22Rv1 (cell line): ENCODE measurements around the gene LRRC30.

Source experiments
- ZFX ChIP-seq: fragments of 450-650 bp; IDR thresholded peaks from 2 replicates; pipeline ENCODE4 v1.6.1; 2017; ENCODE audit warnings: antibody characterized with exemption, borderline replicate concordance
- TF ChIP-seq, protein P1 (sequence below): fragments of 450-650 bp; IDR thresholded peaks from 2 replicates; pipeline ENCODE4 v1.5.1; 2017; ENCODE audit warnings: mild to moderate bottlenecking

DNA sequence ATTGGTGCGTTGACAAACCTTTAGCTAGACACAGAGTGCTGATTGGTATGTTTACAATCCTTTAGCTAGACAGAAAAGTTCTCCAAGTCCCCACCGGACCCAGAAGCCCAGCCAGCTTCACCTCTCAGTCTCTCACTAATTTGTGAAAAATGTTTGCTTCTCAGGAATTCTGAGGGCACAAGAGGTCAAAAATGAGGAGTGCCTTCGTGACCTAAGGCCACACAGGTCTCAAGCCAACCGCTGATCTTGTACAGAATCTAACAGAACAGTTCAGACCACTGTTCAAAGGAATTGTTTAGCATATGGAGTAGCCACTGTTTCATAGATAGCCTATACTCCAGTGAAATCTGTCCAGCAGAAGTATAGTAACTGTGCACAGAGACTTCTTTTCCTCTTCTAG lies 29.8 kb upstream of the LRRC30 start:
- TF ChIP-seq, protein P1, sequence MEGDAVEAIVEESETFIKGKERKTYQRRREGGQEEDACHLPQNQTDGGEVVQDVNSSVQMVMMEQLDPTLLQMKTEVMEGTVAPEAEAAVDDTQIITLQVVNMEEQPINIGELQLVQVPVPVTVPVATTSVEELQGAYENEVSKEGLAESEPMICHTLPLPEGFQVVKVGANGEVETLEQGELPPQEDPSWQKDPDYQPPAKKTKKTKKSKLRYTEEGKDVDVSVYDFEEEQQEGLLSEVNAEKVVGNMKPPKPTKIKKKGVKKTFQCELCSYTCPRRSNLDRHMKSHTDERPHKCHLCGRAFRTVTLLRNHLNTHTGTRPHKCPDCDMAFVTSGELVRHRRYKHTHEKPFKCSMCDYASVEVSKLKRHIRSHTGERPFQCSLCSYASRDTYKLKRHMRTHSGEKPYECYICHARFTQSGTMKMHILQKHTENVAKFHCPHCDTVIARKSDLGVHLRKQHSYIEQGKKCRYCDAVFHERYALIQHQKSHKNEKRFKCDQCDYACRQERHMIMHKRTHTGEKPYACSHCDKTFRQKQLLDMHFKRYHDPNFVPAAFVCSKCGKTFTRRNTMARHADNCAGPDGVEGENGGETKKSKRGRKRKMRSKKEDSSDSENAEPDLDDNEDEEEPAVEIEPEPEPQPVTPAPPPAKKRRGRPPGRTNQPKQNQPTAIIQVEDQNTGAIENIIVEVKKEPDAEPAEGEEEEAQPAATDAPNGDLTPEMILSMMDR = no peak
- TF ChIP-seq ZFX = no peak
